ENCODE results near the gene IRAK4.

The IRAK4 gene

GRCh38 chr12:43766291-43766690, 7.5 kb downstream of the IRAK4 start:
- DNase-seq (ENCODE audit: low read depth) = no peak

GRCh38 chr12:43776498-43776897, 17.7 kb downstream of the IRAK4 start:
- DNase-seq (ENCODE audit: low read depth) = no peak

DNA sequence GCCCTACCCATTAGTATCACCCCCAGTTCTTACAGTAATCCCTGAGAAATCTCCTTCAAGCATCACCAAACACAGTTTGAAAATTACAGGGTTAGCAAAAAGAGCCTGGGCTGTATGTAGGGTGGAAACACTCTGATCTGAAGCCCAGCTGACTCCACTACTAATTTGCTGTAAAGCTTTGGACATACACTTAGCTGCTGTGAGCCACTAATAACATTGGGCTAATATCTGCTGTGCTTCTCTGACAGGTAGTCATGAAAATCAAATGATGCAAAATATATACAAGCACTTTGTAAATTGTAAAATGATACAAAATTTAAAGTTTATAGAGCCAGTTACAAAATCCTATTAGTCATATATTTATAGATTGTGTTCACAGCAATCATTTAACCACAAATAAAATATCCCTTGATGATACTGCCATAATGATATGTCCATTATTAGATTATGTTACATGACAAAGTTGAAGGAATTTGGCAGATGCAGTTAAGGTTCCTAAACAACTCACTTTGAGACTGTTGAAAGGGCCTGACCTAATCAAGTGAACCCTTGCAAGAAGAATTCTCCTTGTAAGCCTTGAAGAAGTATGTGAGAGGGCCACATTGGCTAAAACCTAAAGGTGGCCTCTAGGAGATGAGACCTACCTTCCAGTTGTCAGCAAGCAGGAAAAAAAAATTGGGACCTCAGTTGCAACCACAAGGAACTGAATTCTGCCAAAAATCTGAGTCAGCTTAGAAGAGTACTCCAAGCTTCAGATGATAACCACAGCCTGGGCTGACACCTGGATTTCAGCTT, 28.3 kb downstream of the IRAK4 start:
- no peak for DNase-seq (ENCODE audit: low read depth)

DNA sequence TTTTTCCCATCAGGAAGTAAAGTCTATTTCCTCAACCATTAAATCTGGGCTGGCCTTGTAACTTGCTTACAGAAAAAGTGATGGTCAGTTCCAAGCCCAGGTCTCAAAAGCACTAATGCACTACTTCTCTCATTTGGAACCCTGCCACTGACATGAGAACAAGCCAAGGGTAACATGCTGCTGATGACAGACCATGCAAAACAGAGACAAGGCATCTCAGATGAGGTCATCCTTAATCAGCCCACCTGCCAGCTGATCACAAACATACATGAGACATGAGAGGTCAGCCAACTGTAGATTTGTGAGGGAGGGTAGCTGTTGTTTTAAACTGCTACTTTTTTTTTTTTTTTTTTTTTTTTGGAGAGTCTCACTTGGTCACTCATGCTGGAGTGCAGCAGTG, 31.2 kb downstream of the IRAK4 start:
- no peak for DNase-seq (ENCODE audit: low read depth)

DNA sequence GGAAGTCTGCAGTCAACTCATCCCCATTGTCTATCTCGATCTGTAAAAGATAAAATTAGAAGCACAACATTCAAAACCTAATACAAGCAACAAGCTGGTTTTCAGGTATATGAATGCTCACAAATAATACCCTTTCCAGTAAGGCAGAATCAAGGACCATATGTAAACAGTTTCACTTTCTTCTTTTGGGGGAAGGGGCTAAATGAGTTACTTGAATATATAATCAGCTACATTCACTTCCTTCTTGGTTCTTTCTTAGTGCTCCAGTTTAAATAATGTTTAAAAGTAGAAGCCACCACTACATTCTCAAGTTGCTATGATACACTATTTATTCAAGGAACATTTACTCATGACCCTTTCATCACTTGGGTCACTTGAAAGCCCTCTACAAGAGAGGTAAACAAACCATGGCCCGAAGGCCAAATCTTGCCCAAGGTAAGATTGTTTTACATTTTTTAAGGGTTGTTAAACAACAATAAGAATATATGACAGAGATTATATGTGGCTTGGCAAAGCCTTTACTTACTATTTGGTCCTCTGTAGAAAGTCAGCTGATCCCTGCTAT, 37.0 kb downstream of the IRAK4 start:
- DNase-seq (ENCODE audit: low read depth) = no peak

GRCh38 chr12:43797561-43798217, 38.9 kb downstream of the IRAK4 start:
- no peak for DNase-seq (ENCODE audit: low read depth)

- DNase-seq (ENCODE audit: low read depth) = no peak
These were observed 46.6 kb downstream of the IRAK4 start for GRCh38 chr12:43805149-43805859.

GRCh38 chr12:43805860-43806736, 47.3 kb downstream of the IRAK4 start, which contains the start of gene TWF1:
TSS of gene TWF1 (minus strand) at chr12:43806317. CDS start at chr12:43806245, 72 bp downstream.
- DNase-seq (ENCODE audit: low read depth) = peak; percentile 83

DNA sequence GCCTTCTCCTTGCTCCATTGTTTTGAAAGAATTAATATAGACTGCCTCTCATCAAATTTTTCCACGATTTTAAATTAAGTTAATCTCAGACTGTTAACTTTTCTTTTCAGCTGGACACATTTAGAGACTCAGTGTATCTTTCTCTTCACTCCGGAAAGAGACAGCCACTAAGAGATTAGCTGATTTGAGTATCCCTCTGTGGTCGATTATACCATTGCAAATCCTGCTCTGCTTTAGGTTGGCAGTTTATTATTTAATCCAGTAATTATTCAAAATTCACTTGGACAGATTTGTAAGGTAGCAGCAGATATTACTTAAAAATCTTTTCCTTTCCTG, 48.0 kb downstream of the IRAK4 start:
- no peak for DNase-seq (ENCODE audit: low read depth)

- no peak for DNase-seq (ENCODE audit: low read depth)
These were observed 48.6 kb downstream of the IRAK4 start for GRCh38 chr12:43807386-43807785.

- DNase-seq (ENCODE audit: low read depth) = no peak
These were observed 53.3 kb downstream of the IRAK4 start for GRCh38 chr12:43812057-43812456.

DNA sequence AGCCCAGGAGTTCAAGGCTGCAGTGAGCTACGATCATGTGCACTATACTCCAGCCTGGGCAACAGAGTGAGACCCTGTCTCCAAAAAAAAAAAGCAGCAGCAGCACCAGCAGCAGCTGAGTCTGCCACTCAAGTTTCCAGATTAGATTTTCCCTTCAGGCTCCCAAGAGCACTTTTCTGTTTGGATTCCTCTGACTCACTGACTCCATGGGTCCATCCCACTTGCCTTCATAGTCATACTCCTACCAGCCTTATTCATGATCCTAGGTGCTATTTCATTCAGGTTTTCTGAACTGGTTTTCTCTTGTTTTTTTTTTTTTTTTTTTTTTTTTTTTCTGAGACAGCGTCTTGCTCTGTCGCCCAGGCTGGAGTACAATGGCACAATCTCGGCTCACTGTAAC, 54.2 kb downstream of the IRAK4 start:
- DNase-seq (ENCODE audit: low read depth) = no peak

GRCh38 chr12:43815416-43815815, 56.7 kb downstream of the IRAK4 start:
- no peak for DNase-seq (ENCODE audit: low read depth)

GRCh38 chr12:43816168-43816567, 57.4 kb downstream of the IRAK4 start:
- DNase-seq (ENCODE audit: low read depth) = no peak

DNA sequence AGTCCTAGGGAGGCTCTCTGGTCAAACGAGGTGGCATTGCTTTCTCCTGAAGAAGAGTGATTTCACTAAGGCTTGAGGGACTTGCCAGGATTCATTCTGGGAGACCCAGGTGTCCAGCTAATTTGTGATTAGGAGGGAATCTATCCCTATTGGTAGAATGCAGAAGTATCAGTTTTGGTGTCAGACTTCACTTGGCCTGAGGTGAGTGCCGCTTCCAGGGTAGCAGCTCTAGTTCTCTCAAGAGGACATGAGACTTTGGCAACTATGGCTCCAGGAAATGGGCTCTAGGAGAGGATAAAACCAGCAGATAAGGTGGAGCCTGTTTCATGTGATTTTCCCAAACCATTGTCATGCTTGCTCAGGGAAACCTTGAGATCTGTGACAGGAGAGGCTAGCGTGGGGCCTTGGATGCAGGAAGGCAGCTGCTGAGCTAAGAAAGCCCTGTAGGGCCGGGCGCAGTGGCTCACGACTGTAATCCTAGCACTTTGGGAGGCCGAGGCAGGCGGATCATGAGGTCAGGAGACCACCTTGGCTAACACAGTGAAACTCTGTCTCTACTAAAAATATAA, 65.5 kb downstream of the IRAK4 start:
- no peak for DNase-seq (ENCODE audit: low read depth)

GRCh38 chr12:43826681-43827080, 67.9 kb downstream of the IRAK4 start:
- DNase-seq (ENCODE audit: low read depth) = no peak

DNA sequence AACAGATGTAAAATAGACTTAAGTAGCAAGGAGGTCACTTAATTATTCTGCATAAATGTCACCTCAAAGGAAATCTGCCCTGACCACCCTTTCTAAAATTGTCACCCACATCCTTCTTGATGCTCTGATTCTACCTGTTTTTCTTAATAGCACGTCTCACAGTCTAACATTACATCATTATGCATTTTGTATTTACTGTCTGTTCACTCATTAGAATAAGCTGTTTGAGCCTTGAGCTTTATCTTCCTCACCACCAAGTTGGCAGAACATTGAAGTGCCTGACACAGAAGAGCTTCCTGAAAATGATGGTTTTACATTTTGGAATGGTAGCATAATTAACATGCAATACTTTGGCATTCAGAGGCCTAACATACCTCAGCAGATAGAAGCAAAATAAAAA, 68.3 kb downstream of the IRAK4 start:
- no peak for DNase-seq (ENCODE audit: low read depth)

GRCh38 chr12:43832463-43833168, 73.9 kb downstream of the IRAK4 start:
- DNase-seq (ENCODE audit: low read depth) = no peak

DNA sequence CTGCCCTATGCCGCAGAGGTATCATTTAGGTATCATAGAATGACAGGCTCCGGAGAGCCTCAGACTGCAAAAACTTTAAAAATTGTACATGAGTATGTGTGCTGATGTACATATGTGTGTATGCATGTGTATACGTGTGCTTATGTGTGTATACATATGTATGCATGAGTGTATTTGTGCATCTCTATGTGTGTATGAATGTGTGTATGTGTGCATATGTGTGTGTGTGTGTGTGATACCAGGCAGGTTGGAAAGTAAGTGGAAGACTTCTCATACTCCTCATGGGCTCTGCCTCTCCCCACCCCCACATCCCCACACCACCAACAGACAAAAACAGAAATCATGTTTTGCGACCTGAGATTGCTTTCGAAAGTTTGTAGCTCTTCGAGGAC, 76.5 kb downstream of the IRAK4 start:
- no peak for DNase-seq (ENCODE audit: low read depth)

GRCh38 chr12:43835656-43836474, 77.1 kb downstream of the IRAK4 start, which contains the start of gene TMEM117:
TSS of gene TMEM117 (plus strand) at chr12:43836081.
- peak; percentile 45 for DNase-seq (ENCODE audit: low read depth)

Measured in stimulated activated CD8-positive, alpha-beta memory T cell treated with anti-CD3 and anti-CD28 coated beads, Interleukin-12 subunit alpha, Interleukin-12 subunit beta, amount 100 ng/mL, for 4 hours (primary cell).